Progenitor cell of endocrine pancreas (in vitro differentiated cells): ENCODE data around the gene TRIP11. TPM values are rescaled to one million over a fixed set of nuclear protein-coding genes. Genes with fewer than 3 reads are reported as not detected.
A peak's percentile ranks its signal among the peaks of the same experiment; 100 is the strongest.

ENCODE experiments used
- DNase-seq: peaks from one replicate; pipeline ENCODE4 v3.0.0; 2021; ENCODE audit warnings: low spot score; ENCODE audit not compliant: unreplicated experiment
- H3K27ac Mint-ChIP-seq: 2 replicates; pipeline ENCODE4 v1.8.0; 2021; ENCODE audit warnings: mild to moderate bottlenecking, moderate library complexity, mixed read lengths
- H3K27me3 Mint-ChIP-seq: 2 replicates; pipeline ENCODE4 v1.8.0; 2021; ENCODE audit warnings: mixed read lengths
- H3K36me3 Mint-ChIP-seq: 2 replicates; pipeline ENCODE4 v1.8.0; 2022; ENCODE audit warnings: mixed read lengths; ENCODE audit not compliant: insufficient read depth
- H3K4me1 Mint-ChIP-seq: 2 replicates; pipeline ENCODE4 v1.8.0; 2021; ENCODE audit warnings: low read depth, mixed read lengths
- H3K4me3 Mint-ChIP-seq: 2 replicates; pipeline ENCODE4 v1.8.0; 2021; ENCODE audit warnings: low read depth, mild to moderate bottlenecking, moderate library complexity, mixed read lengths
- H3K9me3 Mint-ChIP-seq: 2 replicates; pipeline ENCODE4 v1.8.0; 2021; ENCODE audit warnings: low read depth, mixed read lengths
- CTCF ChIP-seq: fragments of 200-600 bp; sonication (generic); IDR thresholded peaks from one replicate; pipeline ENCODE4 v1.5.0; 2021; ENCODE audit warnings: antibody characterized with exemption, mild to moderate bottlenecking; ENCODE audit not compliant: unreplicated experiment
- total RNA-seq: library from RNA; stranded (reverse); gene quantifications from 2 replicates; pipeline ENCODE4 v1.2.1, GENCODE V29; 2021

The TRIP11 gene
- total RNA-seq, 1 donor from 2014 or later: 60.9 TPM

GRCh38 chr14:92004062-92004461, 35.8 kb downstream of the TRIP11 start:
- H3K9me3 Mint-ChIP-seq: no peaks in the 10 kb centered on the region

GRCh38 chr14:91998667-91999570, 40.9 kb downstream of the TRIP11 start:
- Mint-ChIP-seq H3K27me3 (no peaks in the 10 kb centered on the region), H3K36me3 (peaks cover 24% of the 10 kb centered on the region), H3K9me3 (no peaks in the 10 kb centered on the region), H3K4me3 (no peak overlapping the region), H3K4me1 (no peaks in the 10 kb centered on the region), H3K27ac (no peak overlapping the region)
- no peak for DNase-seq
- TF ChIP-seq CTCF: no peak

More at GRCh38 chr14:92004062-92004461, 35.8 kb downstream of the TRIP11 start:
- Mint-ChIP-seq H3K36me3 (peaks cover 34% of the 10 kb centered on the region), H3K27ac (no peak overlapping the region), H3K27me3 (no peaks in the 10 kb centered on the region), H3K4me1 (no peaks in the 10 kb centered on the region), H3K4me3 (no peak overlapping the region)
- DNase-seq: no peak
- no peak for TF ChIP-seq CTCF

GRCh38 chr14:91997492-91997891, 42.4 kb downstream of the TRIP11 start:
- Mint-ChIP-seq H3K4me1 (no peaks in the 10 kb centered on the region), H3K27me3 (no peaks in the 10 kb centered on the region), H3K9me3 (no peaks in the 10 kb centered on the region), H3K4me3 (no peak overlapping the region), H3K36me3 (peaks cover 24% of the 10 kb centered on the region), H3K27ac (no peak overlapping the region)
- no peak for TF ChIP-seq CTCF
- DNase-seq: no peak

GRCh38 chr14:91996948-91997371, 42.9 kb downstream of the TRIP11 start:
- H3K9me3 Mint-ChIP-seq: no peaks in the 10 kb centered on the region
- H3K4me1 Mint-ChIP-seq: no peaks in the 10 kb centered on the region
- DNase-seq: no peak
- H3K36me3 Mint-ChIP-seq: peaks cover 27% of the 10 kb centered on the region
- H3K27me3 Mint-ChIP-seq: no peaks in the 10 kb centered on the region
- peak; percentile 62 for TF ChIP-seq CTCF
- H3K27ac Mint-ChIP-seq: no peak overlapping the region
- H3K4me3 Mint-ChIP-seq: no peak overlapping the region

GRCh38 chr14:91987192-91987591, 52.7 kb downstream of the TRIP11 start:
- no peaks in the 10 kb centered on the region for H3K27me3 Mint-ChIP-seq
- no peaks in the 10 kb centered on the region for H3K9me3 Mint-ChIP-seq
- H3K4me1 Mint-ChIP-seq: no peaks in the 10 kb centered on the region
- DNase-seq: no peak
- no peak for TF ChIP-seq CTCF
- H3K4me3 Mint-ChIP-seq: no peak overlapping the region
- H3K27ac Mint-ChIP-seq: no peak overlapping the region
- peaks cover 37% of the 10 kb centered on the region for H3K36me3 Mint-ChIP-seq
